ENCODE measurements around the gene SLC23A1. TPM values are rescaled to one million over a fixed set of nuclear protein-coding genes. Genes with fewer than 3 reads are reported as not detected.

The SLC23A1 gene
- polyA plus RNA-seq, 2 of the 4 experiments (the other 2 are of a cell fraction): 4.3 to 7.7 TPM

- TF ChIP-seq PHF8 (IDR thresholded peaks at IDR 0.05; ENCODE audit: borderline replicate concordance, low read depth) (no peak), JUNB (IDR thresholded peaks at IDR 0.05) (no peak), NR3C1 (IDR thresholded peaks at IDR 0.05) (no peak), POLR2AphosphoS2 (conservative IDR thresholded peaks at IDR 0.05; ENCODE audit: low read length) (0 out of 2 replicates have a peak, but pooled peaks have one; percentile 5), REST (IDR thresholded peaks at IDR 0.05) (0 out of 2 replicates have a peak, but pooled peaks have one; percentile 40), HOXB5 (CRISPR knock-in tag; IDR thresholded peaks at IDR 0.05) (no peak), PBX3 (IDR thresholded peaks at IDR 0.05) (no peak), FOXS1 (CRISPR knock-in tag; IDR thresholded peaks at IDR 0.05) (no peak), RCOR1 (IDR thresholded peaks at IDR 0.05; ENCODE audit: low read depth, low read length) (no peak), BCL3 (IDR thresholded peaks at IDR 0.05) (no peak), BHLHE40 (IDR thresholded peaks at IDR 0.05; ENCODE audit: low read depth, low read length) (no peak), MAFK (IDR thresholded peaks at IDR 0.05; ENCODE audit: partially characterized antibody) (no peak), CBX8 (IDR thresholded peaks at IDR 0.05) (no peak), RNF2 (IDR thresholded peaks at IDR 0.05; ENCODE audit: borderline replicate concordance, low read depth) (no peak), HES2 (IDR thresholded peaks at IDR 0.05) (no peak), FOSB (CRISPR knock-in tag; IDR thresholded peaks at IDR 0.05) (no peak), MYC (IDR thresholded peaks at IDR 0.05; ENCODE audit: borderline replicate concordance, low read length) (no peak; the same call in 1 of the 2 replicates), CHD4 (IDR thresholded peaks at IDR 0.05; ENCODE audit: borderline replicate concordance) (no peak), NFE2L2 (conservative IDR thresholded peaks at IDR 0.05; ENCODE audit: low read length) (no peak)
Observed at GRCh38 chr5:139392678-139393496, 9.8 kb upstream of the SLC23A1 start (continued).

- ChIA-PET POLR2A (interaction anchor here (0.6 to 3.1 kb wide), 6 partner anchors 9 to 50 kb away, joined by 3 to 18 read pairs (median 3); partner anchors contain the start of genes PAIP2 and SLC23A1), CTCF (interaction anchor here (0.7 to 2.4 kb wide), 12 partner anchors 10 to 739 kb away, joined by 3 to 16 read pairs (median 4); partner anchors contain the start of genes MATR3 and PAIP2)
- TF ChIP-seq HDAC2 (IDR thresholded peaks at IDR 0.05): no peak
- TF ChIP-seq USF2 (IDR thresholded peaks at IDR 0.05): no peak
- TF ChIP-seq JUNB (IDR thresholded peaks at IDR 0.05): no peak
- no peak for TF ChIP-seq HEYL (CRISPR knock-in tag; IDR thresholded peaks at IDR 0.05)
- no peak for TF ChIP-seq MAFK (IDR thresholded peaks at IDR 0.05; ENCODE audit: partially characterized antibody)
- TF ChIP-seq BCL3 (IDR thresholded peaks at IDR 0.05): 0 out of 3 replicates have a peak, but pooled peaks have one; percentile 24
- TF ChIP-seq JUN (IDR thresholded peaks at IDR 0.05): peak; percentile 50 to 55; a peak in 3 of 5 replicates
- peak; percentile 47; the same call in 1 of the 2 replicates for TF ChIP-seq PHF8 (IDR thresholded peaks at IDR 0.05; ENCODE audit: borderline replicate concordance, low read depth)
- TF ChIP-seq POLR2AphosphoS2 (conservative IDR thresholded peaks at IDR 0.05; ENCODE audit: low read length): 0 out of 2 replicates have a peak, but pooled peaks have one; percentile 48
- 3% methylated on average over 11 of the region's 36 CpGs for WGBS (ENCODE audit: missing lambda C conversion rate)
- peak in 1 of 2 experiments; percentile 32 for DNase-seq (ENCODE audit: low read depth in 1 of 2, low spot score in 1 of 2)
- peak overlapping the region; percentile 89 to 92 for H3K27ac ChIP-seq
- peak overlapping the region; percentile 93 for H3K4me2 ChIP-seq
- no peaks in the 10 kb centered on the region for H3K9me3 ChIP-seq
- H3K4me1 ChIP-seq: peaks cover 48% of the 10 kb centered on the region
- peak; percentile 55 to 73; a peak in 5 of 6 replicates for ATAC-seq
- peak overlapping the region; percentile 85 for H3K4me3 ChIP-seq
- FAIRE-seq: no peak
Observed at GRCh38 chr5:139392324-139392677, 9.2 kb upstream of the SLC23A1 start.

Data from A549 (cell line).